ENCODE measurements around the gene ZNF423. TPM values are rescaled to one million over a fixed set of nuclear protein-coding genes. Genes with fewer than 3 reads are reported as not detected.
A peak's percentile ranks its signal among the peaks of the same experiment; 100 is the strongest.

The ZNF423 gene
- polyA plus RNA-seq, 4 donors: 0.54 to 10.3 (median 2.9) TPM; not detected in 1

DNA sequence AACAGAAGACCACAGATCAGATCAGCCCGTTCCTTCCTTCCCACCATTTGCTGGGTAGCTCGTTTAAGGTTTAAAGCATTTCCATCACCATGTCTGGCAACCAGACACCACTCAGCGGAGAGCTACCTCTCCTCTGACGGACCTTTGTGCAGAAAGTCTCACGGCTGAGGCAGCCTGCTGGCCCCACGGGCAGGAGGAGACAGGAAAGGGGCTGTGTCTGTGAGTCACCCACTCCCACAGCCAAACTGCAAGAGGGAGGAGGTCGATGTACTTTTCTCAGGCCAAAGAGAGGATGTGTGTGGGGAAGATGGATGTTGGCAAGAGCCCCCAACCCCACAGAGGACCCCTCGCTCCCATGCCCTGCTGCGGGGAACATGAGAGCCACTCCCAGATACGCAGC lies 92.1 kb downstream of the ZNF423 start:
- 79 to 80% (median 79%) methylated on average over 10 of the region's 10 CpGs for WGBS, 3 donors
- peaks cover 0 to 2% (median 0%) of the 10 kb centered on the region in 3 donors for H3K36me3 ChIP-seq (ENCODE audit: control insufficient read depth in 3 of 3, insufficient read depth in 2 of 3, low read depth in 1 of 3, low read length in 3 of 3)
- no peak overlapping the region for H3K4me3 ChIP-seq (ENCODE audit: low read depth in 1 of 3, low read length in 3 of 3)
- DNase-seq (no peak), FAIRE-seq (no peak)
- H3K27ac ChIP-seq (ENCODE audit: low read depth in 1 of 3, low read length in 2 of 3): no peak overlapping the region
- no peaks in the 10 kb centered on the region for H3K9me3 ChIP-seq (ENCODE audit: control insufficient read depth in 2 of 2, insufficient read depth in 1 of 2, low read depth in 1 of 2, low read length in 1 of 2)
- no peaks in the 10 kb centered on the region for H3K27me3 ChIP-seq (ENCODE audit: control insufficient read depth in 3 of 3, insufficient read depth in 3 of 3, low read length in 3 of 3)
- H3K4me1 ChIP-seq (ENCODE audit: control insufficient read depth in 3 of 3, insufficient read depth in 2 of 3, low read depth in 1 of 3, low read length in 2 of 3): no peaks in the 10 kb centered on the region

- H3K27ac ChIP-seq (ENCODE audit: low read depth in 1 of 3, low read length in 2 of 3): no peak overlapping the region
- FAIRE-seq (no peak), DNase-seq (no peak)
- no peaks in the 10 kb centered on the region for H3K9me3 ChIP-seq (ENCODE audit: control insufficient read depth in 2 of 2, insufficient read depth in 1 of 2, low read depth in 1 of 2, low read length in 1 of 2)
- H3K4me1 ChIP-seq (ENCODE audit: control insufficient read depth in 3 of 3, insufficient read depth in 2 of 3, low read depth in 1 of 3, low read length in 2 of 3): peaks cover 0 to 10% (median 0%) of the 10 kb centered on the region in 3 donors
- 88 to 93% (median 92%) methylated on average over 7 of the region's 7 CpGs for WGBS, 3 donors
- H3K27me3 ChIP-seq (ENCODE audit: control insufficient read depth in 3 of 3, insufficient read depth in 3 of 3, low read length in 3 of 3): no peaks in the 10 kb centered on the region
- H3K36me3 ChIP-seq (ENCODE audit: control insufficient read depth in 3 of 3, insufficient read depth in 2 of 3, low read depth in 1 of 3, low read length in 3 of 3): peaks cover 0 to 3% (median 0%) of the 10 kb centered on the region in 3 donors
- no peak overlapping the region for H3K4me3 ChIP-seq (ENCODE audit: low read depth in 1 of 3, low read length in 3 of 3)
These were observed 95.1 kb downstream of the ZNF423 start for GRCh38 chr16:49760815-49761214.

- WGBS, 3 donors: 37 to 67% (median 40%) methylated on average over 9 of the region's 9 CpGs
- Histone ChIP-seq H3K4me3 (ENCODE audit: low read depth in 1 of 3, low read length in 3 of 3) (no peak overlapping the region), H3K27ac (ENCODE audit: low read depth in 1 of 3, low read length in 2 of 3) (no peak overlapping the region), H3K4me1 (ENCODE audit: control insufficient read depth in 3 of 3, insufficient read depth in 2 of 3, low read depth in 1 of 3, low read length in 2 of 3) (peaks cover 0 to 28% (median 3%) of the 10 kb centered on the region in 3 donors), H3K9me3 (ENCODE audit: control insufficient read depth in 2 of 2, insufficient read depth in 1 of 2, low read depth in 1 of 2, low read length in 1 of 2) (no peaks in the 10 kb centered on the region), H3K36me3 (ENCODE audit: control insufficient read depth in 3 of 3, insufficient read depth in 2 of 3, low read depth in 1 of 3, low read length in 3 of 3) (peaks cover 0 to 3% (median 0%) of the 10 kb centered on the region in 3 donors), H3K27me3 (ENCODE audit: control insufficient read depth in 3 of 3, insufficient read depth in 3 of 3, low read length in 3 of 3) (peaks cover 0 to 1% (median 0%) of the 10 kb centered on the region in 3 donors)
- DNase-seq (peak in 1 of 2 donors; percentile 36), FAIRE-seq (no peak)
These were observed 98.3 kb downstream of the ZNF423 start for GRCh38 chr16:49757559-49758069.

- Histone ChIP-seq H3K9me3 (ENCODE audit: control insufficient read depth in 2 of 2, insufficient read depth in 1 of 2, low read depth in 1 of 2, low read length in 1 of 2) (no peaks in the 10 kb centered on the region), H3K27me3 (ENCODE audit: control insufficient read depth in 3 of 3, insufficient read depth in 3 of 3, low read length in 3 of 3) (peaks cover 0 to 3% (median 0%) of the 10 kb centered on the region in 3 donors), H3K27ac (ENCODE audit: low read depth in 1 of 3, low read length in 2 of 3) (no peak overlapping the region), H3K36me3 (ENCODE audit: control insufficient read depth in 3 of 3, insufficient read depth in 2 of 3, low read depth in 1 of 3, low read length in 3 of 3) (peaks cover 0 to 3% (median 0%) of the 10 kb centered on the region in 3 donors), H3K4me1 (ENCODE audit: control insufficient read depth in 3 of 3, insufficient read depth in 2 of 3, low read depth in 1 of 3, low read length in 2 of 3) (peaks cover 0 to 28% (median 3%) of the 10 kb centered on the region in 3 donors), H3K4me3 (ENCODE audit: low read depth in 1 of 3, low read length in 3 of 3) (no peak overlapping the region)
- WGBS, 3 donors: 78 to 84% (median 79%) methylated on average over 10 of the region's 10 CpGs
- FAIRE-seq (no peak), DNase-seq (peak in 1 of 2 donors; percentile 37)
These were observed 98.9 kb downstream of the ZNF423 start for GRCh38 chr16:49756775-49757558.

DNA sequence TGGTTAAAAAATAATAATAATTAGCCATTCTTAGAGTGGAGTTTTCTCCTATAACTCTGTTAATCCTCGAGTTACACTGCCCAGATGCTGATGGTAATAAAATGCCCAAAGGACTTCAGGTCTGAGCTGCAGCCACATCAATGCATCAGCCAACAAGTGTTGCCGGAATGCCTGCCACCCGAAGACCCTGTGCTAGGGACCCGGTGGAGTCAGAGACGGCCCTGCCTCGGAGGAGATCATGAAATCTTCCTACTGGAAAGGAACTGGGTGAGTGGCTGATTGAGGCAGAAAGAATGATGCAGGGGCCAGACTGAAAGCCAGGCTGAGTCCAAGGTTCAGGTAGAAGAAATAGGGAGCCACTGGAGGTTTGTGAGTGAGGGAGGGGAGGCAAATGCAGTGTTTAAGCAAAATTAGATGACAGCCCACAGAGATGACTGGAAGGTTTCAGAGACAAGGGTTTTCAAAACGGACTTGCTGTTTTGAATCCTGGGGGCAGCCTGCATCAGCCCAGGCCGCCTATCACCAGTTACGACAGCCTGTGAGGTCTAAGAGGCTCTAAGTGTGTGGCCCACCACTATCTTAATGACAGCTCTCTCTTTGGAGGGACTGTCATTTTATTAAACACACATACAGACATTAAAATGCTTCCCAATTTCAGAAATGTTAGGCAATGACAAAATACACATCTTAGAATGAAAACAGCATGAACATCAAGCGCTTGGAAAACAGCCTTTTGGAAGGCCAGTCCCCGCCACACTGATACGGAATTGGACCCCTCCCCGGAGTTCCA lies 100.0 kb downstream of the ZNF423 start:
- FAIRE-seq: no peak
- DNase-seq: peak in 1 of 2 donors; percentile 25
- H3K27ac ChIP-seq (ENCODE audit: low read depth in 1 of 3, low read length in 2 of 3): peak overlapping the region in 1 of 3 donors; percentile 95
- peak overlapping the region in 1 of 3 donors; percentile 48 for H3K4me3 ChIP-seq (ENCODE audit: low read depth in 1 of 3, low read length in 3 of 3)
- peaks cover 0 to 28% (median 3%) of the 10 kb centered on the region in 3 donors for H3K4me1 ChIP-seq (ENCODE audit: control insufficient read depth in 3 of 3, insufficient read depth in 2 of 3, low read depth in 1 of 3, low read length in 2 of 3)
- no peaks in the 10 kb centered on the region for H3K9me3 ChIP-seq (ENCODE audit: control insufficient read depth in 2 of 2, insufficient read depth in 1 of 2, low read depth in 1 of 2, low read length in 1 of 2)
- peaks cover 0 to 3% (median 0%) of the 10 kb centered on the region in 3 donors for H3K27me3 ChIP-seq (ENCODE audit: control insufficient read depth in 3 of 3, insufficient read depth in 3 of 3, low read length in 3 of 3)
- 67 to 69% (median 67%) methylated on average over 13 of the region's 13 CpGs for WGBS, 3 donors
- peaks cover 0 to 3% (median 0%) of the 10 kb centered on the region in 3 donors for H3K36me3 ChIP-seq (ENCODE audit: control insufficient read depth in 3 of 3, insufficient read depth in 2 of 3, low read depth in 1 of 3, low read length in 3 of 3)

- Histone ChIP-seq H3K4me1 (ENCODE audit: control insufficient read depth in 3 of 3, insufficient read depth in 2 of 3, low read depth in 1 of 3, low read length in 2 of 3) (peaks cover 0 to 28% (median 3%) of the 10 kb centered on the region in 3 donors), H3K36me3 (ENCODE audit: control insufficient read depth in 3 of 3, insufficient read depth in 2 of 3, low read depth in 1 of 3, low read length in 3 of 3) (peaks cover 0 to 3% (median 0%) of the 10 kb centered on the region in 3 donors), H3K4me3 (ENCODE audit: low read depth in 1 of 3, low read length in 3 of 3) (peak overlapping the region in 1 of 3 donors; percentile 48), H3K27me3 (ENCODE audit: control insufficient read depth in 3 of 3, insufficient read depth in 3 of 3, low read length in 3 of 3) (peaks cover 0 to 3% (median 0%) of the 10 kb centered on the region in 3 donors), H3K27ac (ENCODE audit: low read depth in 1 of 3, low read length in 2 of 3) (peak overlapping the region in 2 of 3 donors; percentile 64 to 95), H3K9me3 (ENCODE audit: control insufficient read depth in 2 of 2, insufficient read depth in 1 of 2, low read depth in 1 of 2, low read length in 1 of 2) (no peaks in the 10 kb centered on the region)
- 3 to 4% (median 4%) methylated on average over 10 of the region's 10 CpGs for WGBS, 3 donors
- DNase-seq (peak; percentile 33 to 77), FAIRE-seq (no peak)
These were observed 100.6 kb downstream of the ZNF423 start for GRCh38 chr16:49755313-49755620.

DNA sequence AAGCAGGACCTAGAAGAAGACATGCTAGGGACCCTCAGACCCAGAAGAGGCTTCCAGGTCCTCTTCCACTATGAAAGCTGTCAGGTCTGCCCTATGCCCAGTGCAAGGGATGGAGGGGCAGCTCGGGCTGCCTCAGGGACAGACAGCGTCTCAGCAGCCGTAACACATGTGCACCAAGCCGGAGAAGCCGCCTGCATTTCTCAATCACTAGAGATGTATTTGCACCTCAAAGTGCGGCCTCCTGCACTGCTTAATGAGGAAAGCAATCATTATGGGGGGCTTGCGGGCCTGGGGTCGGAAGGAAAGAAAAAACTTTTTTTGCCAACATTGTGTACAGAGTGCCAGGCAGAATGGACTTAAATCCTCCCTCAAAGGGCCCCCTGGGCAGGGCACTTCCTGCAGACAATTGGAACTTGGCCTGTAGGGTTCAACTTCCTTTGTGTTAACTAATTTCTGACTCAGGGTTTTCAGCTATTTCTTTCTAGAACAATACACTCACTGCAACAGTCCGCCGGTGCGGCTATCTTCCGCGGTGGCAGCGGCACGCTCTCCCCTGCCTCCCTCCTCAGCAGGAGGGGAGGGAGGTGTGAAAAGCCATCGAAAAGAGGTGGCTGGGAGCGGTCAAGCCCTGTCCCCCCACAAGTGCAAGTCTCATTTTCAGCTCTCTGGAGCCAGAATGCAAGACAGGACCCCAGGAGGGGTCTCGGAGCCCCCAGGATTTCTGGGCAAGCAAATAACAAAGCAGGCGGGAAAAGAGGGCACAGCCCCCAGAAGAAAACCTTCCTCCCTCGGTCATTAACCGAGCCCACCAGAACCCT lies 101.2 kb downstream of the ZNF423 start:
- FAIRE-seq: no peak
- Histone ChIP-seq H3K27ac (ENCODE audit: low read depth in 1 of 3, low read length in 2 of 3) (peak overlapping the region in 2 of 3 donors; percentile 64 to 95), H3K9me3 (ENCODE audit: control insufficient read depth in 2 of 2, insufficient read depth in 1 of 2, low read depth in 1 of 2, low read length in 1 of 2) (no peaks in the 10 kb centered on the region), H3K27me3 (ENCODE audit: control insufficient read depth in 3 of 3, insufficient read depth in 3 of 3, low read length in 3 of 3) (peaks cover 0 to 3% (median 0%) of the 10 kb centered on the region in 3 donors), H3K4me3 (ENCODE audit: low read depth in 1 of 3, low read length in 3 of 3) (peak overlapping the region in 1 of 3 donors; percentile 48), H3K36me3 (ENCODE audit: control insufficient read depth in 3 of 3, insufficient read depth in 2 of 3, low read depth in 1 of 3, low read length in 3 of 3) (peaks cover 0 to 3% (median 0%) of the 10 kb centered on the region in 3 donors), H3K4me1 (ENCODE audit: control insufficient read depth in 3 of 3, insufficient read depth in 2 of 3, low read depth in 1 of 3, low read length in 2 of 3) (peaks cover 0 to 28% (median 3%) of the 10 kb centered on the region in 3 donors)
- WGBS, 3 donors: 16 to 28% (median 25%) methylated on average over 21 of the region's 21 CpGs
- peak; percentile 16 to 91 for DNase-seq

Measured in small intestine (tissue), 7 donors.